KMS-11 (cell line): ENCODE results near the gene FAM107B.

ENCODE experiments used
- H2AFZ ChIP-seq: fragments of 200-600 bp; sonication (generic); 2 replicates; pipeline ENCODE4 v1.6.1; 2016; ENCODE audit warnings: antibody characterized with exemption, mixed run types, low read depth
- H3K27ac ChIP-seq: fragments of 200-600 bp; sonication (generic); 2 replicates; pipeline ENCODE4 v1.6.1; 2016; ENCODE audit warnings: mild to moderate bottlenecking, mixed run types
- H3K27me3 ChIP-seq: fragments of 200-600 bp; sonication (generic); 2 replicates; pipeline ENCODE4 v1.6.1; 2017; ENCODE audit warnings: mild to moderate bottlenecking, low read depth, mixed run types, moderate library complexity; ENCODE audit not compliant: insufficient read depth
- H3K36me3 ChIP-seq: fragments of 200-600 bp; sonication (generic); 2 replicates; pipeline ENCODE4 v1.6.1; 2017; ENCODE audit warnings: mild to moderate bottlenecking, mixed run types; ENCODE audit not compliant: insufficient read depth
- H3K4me1 ChIP-seq: fragments of 200-600 bp; sonication (generic); 2 replicates; pipeline ENCODE4 v1.6.1; 2016; ENCODE audit warnings: mild to moderate bottlenecking, low read depth, mixed run types; ENCODE audit not compliant: poor library complexity, severe bottlenecking
- H3K4me2 ChIP-seq: fragments of 200-600 bp; sonication (generic); 2 replicates; pipeline ENCODE4 v1.7.0; 2016; ENCODE audit warnings: mild to moderate bottlenecking, mixed run types
- H3K4me3 ChIP-seq: fragments of 200-600 bp; sonication (generic); IDR thresholded peaks from 2 replicates; pipeline ENCODE4 v1.6.1; 2017; ENCODE audit warnings: low read depth, low read length, mixed read lengths; ENCODE audit not compliant: insufficient read depth
- H3K79me2 ChIP-seq: fragments of 200-600 bp; sonication (generic); 2 replicates; pipeline ENCODE4 v1.6.1; 2016; ENCODE audit warnings: low read depth, mixed run types; ENCODE audit not compliant: insufficient read depth
- H3K9ac ChIP-seq: fragments of 200-600 bp; sonication (generic); 2 replicates; pipeline ENCODE4 v1.6.1; 2016; ENCODE audit warnings: mild to moderate bottlenecking, mixed run types
- H4K20me1 ChIP-seq: fragments of 200-600 bp; sonication (generic); 2 replicates; pipeline ENCODE4 v1.6.1; 2016; ENCODE audit warnings: mild to moderate bottlenecking, mixed run types; ENCODE audit not compliant: insufficient read depth
- CTCF ChIP-seq: fragments of 200-600 bp; sonication (generic); conservative IDR thresholded peaks from 2 replicates; pipeline ENCODE4 v1.6.1; 2017; ENCODE audit warnings: low read depth, mild to moderate bottlenecking, antibody characterized with exemption, low read length, moderate library complexity, mixed read lengths

The FAM107B gene

DNA sequence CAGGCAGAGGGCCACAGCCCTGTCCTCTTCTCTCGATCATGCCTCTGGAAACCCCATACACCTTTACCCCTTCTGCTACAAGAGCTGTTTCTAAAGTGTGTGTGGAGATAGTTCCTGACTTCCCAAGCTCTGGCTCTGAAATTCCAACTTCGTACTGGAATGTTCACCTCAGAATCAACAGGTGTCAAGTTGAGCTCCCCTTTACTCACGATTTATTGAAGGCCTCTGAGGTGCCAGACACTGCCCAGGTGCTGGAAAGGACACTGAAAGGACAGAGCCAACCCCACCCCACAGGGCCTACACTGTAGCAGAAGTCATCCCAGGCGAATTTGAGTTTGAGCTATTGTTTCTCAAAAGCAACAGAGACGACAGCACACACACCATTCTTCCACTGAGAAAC lies 234.1 kb downstream of the FAM107B start:
- H3K9ac ChIP-seq: no peak overlapping the region
- no peaks in the 10 kb centered on the region for H3K27me3 ChIP-seq
- no peaks in the 10 kb centered on the region for H3K4me1 ChIP-seq
- H3K27ac ChIP-seq: no peak overlapping the region
- no peak overlapping the region for H3K4me3 ChIP-seq
- no peak for TF ChIP-seq CTCF
- no peaks in the 10 kb centered on the region for H3K79me2 ChIP-seq
- no peaks in the 10 kb centered on the region for H4K20me1 ChIP-seq
- no peaks in the 10 kb centered on the region for H3K36me3 ChIP-seq
- no peak overlapping the region for H2AFZ ChIP-seq
- H3K4me2 ChIP-seq: no peak overlapping the region

DNA sequence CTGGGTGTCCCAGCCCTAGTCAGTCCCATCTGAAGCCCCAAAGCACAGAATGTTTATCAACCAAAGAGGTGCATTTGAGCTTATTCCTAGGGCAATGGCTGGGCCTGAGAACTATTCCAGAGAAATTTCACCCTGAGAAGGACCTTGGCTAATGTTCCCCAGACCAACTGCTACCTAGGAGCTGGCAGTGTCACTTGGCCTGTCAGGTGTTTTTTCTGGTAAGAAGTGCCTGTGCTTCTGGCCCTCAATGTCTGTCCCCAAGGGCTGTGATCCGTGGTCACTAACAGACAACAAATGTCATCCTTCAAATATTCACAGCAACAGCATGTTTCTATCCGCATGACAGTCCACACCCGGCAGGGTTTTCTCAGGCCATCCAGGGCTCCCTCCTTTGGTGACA lies 234.6 kb downstream of the FAM107B start:
- no peaks in the 10 kb centered on the region for H3K36me3 ChIP-seq
- H3K4me2 ChIP-seq: no peak overlapping the region
- H3K27me3 ChIP-seq: no peaks in the 10 kb centered on the region
- no peak for TF ChIP-seq CTCF
- no peaks in the 10 kb centered on the region for H3K4me1 ChIP-seq
- no peak overlapping the region for H3K27ac ChIP-seq
- no peaks in the 10 kb centered on the region for H4K20me1 ChIP-seq
- no peak overlapping the region for H3K9ac ChIP-seq
- no peaks in the 10 kb centered on the region for H3K79me2 ChIP-seq
- no peak overlapping the region for H2AFZ ChIP-seq
- no peak overlapping the region for H3K4me3 ChIP-seq

DNA sequence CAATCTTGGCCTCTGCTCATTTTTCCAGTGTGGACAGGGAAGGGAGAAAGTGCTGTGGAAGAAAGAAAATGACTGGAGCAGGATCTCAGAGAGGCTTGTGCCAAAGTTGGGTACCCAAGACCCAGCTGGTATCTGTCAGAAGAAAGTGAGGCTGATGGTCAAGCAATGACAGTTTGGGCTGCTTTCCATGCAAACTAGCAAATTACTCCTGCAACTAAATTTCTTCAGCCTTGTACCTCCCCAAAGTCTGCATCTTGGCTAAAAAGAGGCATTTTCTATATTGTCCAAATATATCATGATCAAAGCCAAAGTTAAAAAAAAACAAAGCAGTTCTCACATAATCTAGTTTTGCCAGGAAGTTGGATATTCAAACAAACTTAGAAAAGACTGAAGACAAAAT lies 235.5 kb downstream of the FAM107B start:
- Histone ChIP-seq H2AFZ (no peak overlapping the region), H3K9ac (no peak overlapping the region), H4K20me1 (no peaks in the 10 kb centered on the region), H3K4me3 (no peak overlapping the region), H3K79me2 (no peaks in the 10 kb centered on the region), H3K27me3 (no peaks in the 10 kb centered on the region), H3K36me3 (no peaks in the 10 kb centered on the region), H3K27ac (no peak overlapping the region), H3K4me2 (no peak overlapping the region), H3K4me1 (no peaks in the 10 kb centered on the region)
- no peak for TF ChIP-seq CTCF

- no peak overlapping the region for H3K4me2 ChIP-seq
- no peak overlapping the region for H2AFZ ChIP-seq
- H3K4me1 ChIP-seq: no peaks in the 10 kb centered on the region
- no peak overlapping the region for H3K27ac ChIP-seq
- no peaks in the 10 kb centered on the region for H3K79me2 ChIP-seq
- peak; percentile 51 for TF ChIP-seq CTCF
- no peaks in the 10 kb centered on the region for H3K36me3 ChIP-seq
- H3K9ac ChIP-seq: no peak overlapping the region
- H3K27me3 ChIP-seq: no peaks in the 10 kb centered on the region
- H3K4me3 ChIP-seq: no peak overlapping the region
- no peaks in the 10 kb centered on the region for H4K20me1 ChIP-seq
Measured at GRCh38 chr10:14536241-14537213, 238.2 kb downstream of the FAM107B start.
